ENCODE results near the gene FYB2. TPM values are rescaled to one million over a fixed set of nuclear protein-coding genes. Genes with fewer than 3 reads are reported as not detected.
A peak's percentile ranks its signal among the peaks of the same experiment; 100 is the strongest.

Gene FYB2
- total RNA-seq, 1 experiment from 2014 or later, result not detected

- H3K4me3 ChIP-seq (ENCODE audit: low read length), result no peak overlapping the region
- intact Hi-C loops (cut with micrococcal nuclease), result no loop called here
- TF ChIP-seq EZH2phosphoT487 (IDR thresholded peaks at IDR 0.05; ENCODE audit: borderline replicate concordance, low read length), result no peak
- TF ChIP-seq CTCF (conservative IDR thresholded peaks at IDR 0.05; ENCODE audit: low read depth, low read length), result no peak
- TF ChIP-seq EZH2 (IDR thresholded peaks at IDR 0.05; ENCODE audit: low read length, unreplicated experiment), result no peak
- no peak overlapping the region for H3K27ac ChIP-seq (ENCODE audit: low read length)
- peaks cover 57% of the 10 kb centered on the region for H3K27me3 ChIP-seq (ENCODE audit: low read length)
- DNase-seq (peak; percentile 25), ATAC-seq (no peak)
- no peaks in the 10 kb centered on the region for H4K20me1 ChIP-seq (ENCODE audit: low read length)
- peaks cover 5% of the 10 kb centered on the region; the same call in 1 of the 2 replicates for H3K4me1 ChIP-seq (ENCODE audit: insufficient read depth, low read length)
- no TSS peak for BruUV-seq (replicated peaks)
- H2AFZ ChIP-seq (ENCODE audit: low read length), result no peak overlapping the region
- no peaks in the 10 kb centered on the region for H3K36me3 ChIP-seq (ENCODE audit: low read depth, low read length)
- no peak overlapping the region for H3K4me2 ChIP-seq (ENCODE audit: low read length)
- H3K9me2 ChIP-seq (replicated peaks; ENCODE audit: low read length), result no peaks in the 10 kb centered on the region
- no peaks in the 10 kb centered on the region for H3K79me2 ChIP-seq (ENCODE audit: low read length)
- H3K9me3 ChIP-seq (ENCODE audit: low read length), result no peaks in the 10 kb centered on the region
- POLR2A ChIA-PET (ENCODE audit: unreplicated experiment), result no interaction called here
- no peaks in the 10 kb centered on the region for H3F3A ChIP-seq (ENCODE audit: low read length, unreplicated experiment)
- CTCF ChIA-PET, result interaction anchor here (0.6 kb wide), 1 partner anchor 105 kb away, joined by 3 read pairs; no protein-coding TSS in a partner anchor
- H3K9ac ChIP-seq (ENCODE audit: low read length), result no peak overlapping the region
Observed at GRCh38 chr1:56837244-56837939, 18.2 kb upstream of the FYB2 start.

- no peak for ATAC-seq
- peaks cover 49% of the 10 kb centered on the region for H3K27me3 ChIP-seq (ENCODE audit: low read length)
- H2AFZ ChIP-seq (ENCODE audit: low read length), result no peak overlapping the region
- DNase-seq, result no peak
- H3K9ac ChIP-seq (ENCODE audit: low read length), result no peak overlapping the region
- POLR2A ChIA-PET (ENCODE audit: unreplicated experiment), result no interaction called here
- H3K4me2 ChIP-seq (ENCODE audit: low read length), result no peak overlapping the region
- TF ChIP-seq EZH2 (IDR thresholded peaks at IDR 0.05; ENCODE audit: low read length, unreplicated experiment), result no peak
- TF ChIP-seq CTCF (conservative IDR thresholded peaks at IDR 0.05; ENCODE audit: low read depth, low read length), result no peak
- no peak for TF ChIP-seq EZH2phosphoT487 (IDR thresholded peaks at IDR 0.05; ENCODE audit: borderline replicate concordance, low read length)
- BruUV-seq (replicated peaks), result no TSS peak
- no peak overlapping the region for H3K4me3 ChIP-seq (ENCODE audit: low read length)
- CTCF ChIA-PET, result interaction anchor here (0.6 kb wide), 1 partner anchor 104 kb away, joined by 3 read pairs; no protein-coding TSS in a partner anchor
- no peaks in the 10 kb centered on the region for H3F3A ChIP-seq (ENCODE audit: low read length, unreplicated experiment)
- H3K36me3 ChIP-seq (ENCODE audit: low read depth, low read length), result no peaks in the 10 kb centered on the region
- no peaks in the 10 kb centered on the region for H3K9me3 ChIP-seq (ENCODE audit: low read length)
- H3K79me2 ChIP-seq (ENCODE audit: low read length), result no peaks in the 10 kb centered on the region
- H4K20me1 ChIP-seq (ENCODE audit: low read length), result no peaks in the 10 kb centered on the region
- intact Hi-C loops (cut with micrococcal nuclease), result no loop called here
- no peak overlapping the region for H3K27ac ChIP-seq (ENCODE audit: low read length)
- H3K9me2 ChIP-seq (replicated peaks; ENCODE audit: low read length), result no peaks in the 10 kb centered on the region
- peaks cover 14% of the 10 kb centered on the region for H3K4me1 ChIP-seq (ENCODE audit: insufficient read depth, low read length)
Observed at GRCh38 chr1:56836359-56836758, 17.2 kb upstream of the FYB2 start.

- CTCF ChIA-PET, result no interaction called here
- Histone ChIP-seq H3K27me3 (ENCODE audit: low read length) (peaks cover 49% of the 10 kb centered on the region), H3K4me2 (ENCODE audit: low read length) (no peak overlapping the region), H3K27ac (ENCODE audit: low read length) (no peak overlapping the region), H3K79me2 (ENCODE audit: low read length) (no peaks in the 10 kb centered on the region), H3K36me3 (ENCODE audit: low read depth, low read length) (no peaks in the 10 kb centered on the region), H2AFZ (ENCODE audit: low read length) (no peak overlapping the region), H3K4me1 (ENCODE audit: insufficient read depth, low read length) (peaks cover 15% of the 10 kb centered on the region), H3K9ac (ENCODE audit: low read length) (no peak overlapping the region), H3K9me3 (ENCODE audit: low read length) (no peaks in the 10 kb centered on the region), H4K20me1 (ENCODE audit: low read length) (no peaks in the 10 kb centered on the region), H3K4me3 (ENCODE audit: low read length) (no peak overlapping the region), H3K9me2 (replicated peaks; ENCODE audit: low read length) (no peaks in the 10 kb centered on the region), H3F3A (ENCODE audit: low read length, unreplicated experiment) (no peaks in the 10 kb centered on the region)
- intact Hi-C loops (cut with micrococcal nuclease), result loop anchor here (2.0 kb wide), 1 partner anchor 31 kb away; no protein-coding TSS in a partner anchor
- DNase-seq (no peak), ATAC-seq (no peak)
- no TSS peak for BruUV-seq (replicated peaks)
- no peak for TF ChIP-seq EZH2 (IDR thresholded peaks at IDR 0.05; ENCODE audit: low read length, unreplicated experiment)
- no peak for TF ChIP-seq EZH2phosphoT487 (IDR thresholded peaks at IDR 0.05; ENCODE audit: borderline replicate concordance, low read length)
- no peak for TF ChIP-seq CTCF (conservative IDR thresholded peaks at IDR 0.05; ENCODE audit: low read depth, low read length)
- POLR2A ChIA-PET (ENCODE audit: unreplicated experiment), result no interaction called here
Observed at GRCh38 chr1:56835657-56836056, 16.5 kb upstream of the FYB2 start.

All from PC-3 (cell line).